Smooth muscle cell of the pulmonary artery (primary cell): ENCODE results near the gene SLC26A1. TPM values are rescaled to one million over a fixed set of nuclear protein-coding genes. Genes with fewer than 3 reads are reported as not detected.

Experiments used
- total RNA-seq: library from RNA; depleted of rRNA; stranded (reverse); fragments of >200 nt; gene quantifications from 2 replicates; pipeline ENCODE4 v1.2.3, GENCODE V29; 2014

The SLC26A1 gene, protein sequence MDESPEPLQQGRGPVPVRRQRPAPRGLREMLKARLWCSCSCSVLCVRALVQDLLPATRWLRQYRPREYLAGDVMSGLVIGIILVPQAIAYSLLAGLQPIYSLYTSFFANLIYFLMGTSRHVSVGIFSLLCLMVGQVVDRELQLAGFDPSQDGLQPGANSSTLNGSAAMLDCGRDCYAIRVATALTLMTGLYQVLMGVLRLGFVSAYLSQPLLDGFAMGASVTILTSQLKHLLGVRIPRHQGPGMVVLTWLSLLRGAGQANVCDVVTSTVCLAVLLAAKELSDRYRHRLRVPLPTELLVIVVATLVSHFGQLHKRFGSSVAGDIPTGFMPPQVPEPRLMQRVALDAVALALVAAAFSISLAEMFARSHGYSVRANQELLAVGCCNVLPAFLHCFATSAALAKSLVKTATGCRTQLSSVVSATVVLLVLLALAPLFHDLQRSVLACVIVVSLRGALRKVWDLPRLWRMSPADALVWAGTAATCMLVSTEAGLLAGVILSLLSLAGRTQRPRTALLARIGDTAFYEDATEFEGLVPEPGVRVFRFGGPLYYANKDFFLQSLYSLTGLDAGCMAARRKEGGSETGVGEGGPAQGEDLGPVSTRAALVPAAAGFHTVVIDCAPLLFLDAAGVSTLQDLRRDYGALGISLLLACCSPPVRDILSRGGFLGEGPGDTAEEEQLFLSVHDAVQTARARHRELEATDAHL
- total RNA-seq = 0.13 and 0.30 TPM in 2 replicates

GRCh38 chr4:993111-994029, at the start of gene SLC26A1:
SLC26A1 (minus strand) TSS chr4:993404; CDS start chr4:991703, 1,701 bp downstream.

GRCh38 chr4:1011022-1011665, 17.9 kb upstream of the SLC26A1 start, which contains the start of gene FGFRL1:
FGFRL1 (plus strand) TSS chr4:1011626; CDS start chr4:1012486, 860 bp downstream.

DNA sequence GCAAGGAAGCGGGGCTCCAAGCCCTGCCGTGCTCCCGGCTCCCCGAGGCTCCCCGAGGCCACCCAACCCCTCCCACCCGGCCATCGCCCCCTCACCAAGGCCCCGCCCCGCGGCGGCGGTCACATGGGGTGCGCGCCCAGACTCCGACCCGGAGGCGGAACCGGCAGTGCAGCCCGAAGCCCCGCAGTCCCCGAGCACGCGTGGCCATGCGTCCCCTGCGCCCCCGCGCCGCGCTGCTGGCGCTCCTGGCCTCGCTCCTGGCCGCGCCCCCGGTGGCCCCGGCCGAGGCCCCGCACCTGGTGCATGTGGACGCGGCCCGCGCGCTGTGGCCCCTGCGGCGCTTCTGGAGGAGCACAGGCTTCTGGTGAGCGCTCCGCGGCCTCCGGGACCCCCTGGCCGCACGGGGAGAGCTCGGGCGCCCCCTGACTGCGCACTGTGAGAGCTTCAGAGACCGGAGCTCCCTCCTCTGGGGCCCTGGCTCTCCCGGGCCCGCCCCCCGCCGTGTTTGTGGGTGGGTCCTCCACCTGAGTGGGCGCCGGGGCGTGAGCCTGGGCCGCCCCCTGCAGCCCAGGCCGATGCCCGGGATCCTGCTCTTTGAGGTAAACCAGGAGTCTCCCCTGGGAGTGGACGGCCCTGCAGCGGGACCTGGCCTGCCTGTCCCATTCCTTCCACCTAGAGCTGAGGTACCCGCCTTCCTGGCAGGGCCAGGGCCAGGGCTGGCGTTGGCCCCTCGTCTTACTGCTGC, 6.2 kb downstream of the SLC26A1 start, which contains the start of gene IDUA:
TSS of gene IDUA (plus strand) at position 166 of the 745 bp plus-strand sequence. CDS start at position 207, 41 bp downstream.

DNA sequence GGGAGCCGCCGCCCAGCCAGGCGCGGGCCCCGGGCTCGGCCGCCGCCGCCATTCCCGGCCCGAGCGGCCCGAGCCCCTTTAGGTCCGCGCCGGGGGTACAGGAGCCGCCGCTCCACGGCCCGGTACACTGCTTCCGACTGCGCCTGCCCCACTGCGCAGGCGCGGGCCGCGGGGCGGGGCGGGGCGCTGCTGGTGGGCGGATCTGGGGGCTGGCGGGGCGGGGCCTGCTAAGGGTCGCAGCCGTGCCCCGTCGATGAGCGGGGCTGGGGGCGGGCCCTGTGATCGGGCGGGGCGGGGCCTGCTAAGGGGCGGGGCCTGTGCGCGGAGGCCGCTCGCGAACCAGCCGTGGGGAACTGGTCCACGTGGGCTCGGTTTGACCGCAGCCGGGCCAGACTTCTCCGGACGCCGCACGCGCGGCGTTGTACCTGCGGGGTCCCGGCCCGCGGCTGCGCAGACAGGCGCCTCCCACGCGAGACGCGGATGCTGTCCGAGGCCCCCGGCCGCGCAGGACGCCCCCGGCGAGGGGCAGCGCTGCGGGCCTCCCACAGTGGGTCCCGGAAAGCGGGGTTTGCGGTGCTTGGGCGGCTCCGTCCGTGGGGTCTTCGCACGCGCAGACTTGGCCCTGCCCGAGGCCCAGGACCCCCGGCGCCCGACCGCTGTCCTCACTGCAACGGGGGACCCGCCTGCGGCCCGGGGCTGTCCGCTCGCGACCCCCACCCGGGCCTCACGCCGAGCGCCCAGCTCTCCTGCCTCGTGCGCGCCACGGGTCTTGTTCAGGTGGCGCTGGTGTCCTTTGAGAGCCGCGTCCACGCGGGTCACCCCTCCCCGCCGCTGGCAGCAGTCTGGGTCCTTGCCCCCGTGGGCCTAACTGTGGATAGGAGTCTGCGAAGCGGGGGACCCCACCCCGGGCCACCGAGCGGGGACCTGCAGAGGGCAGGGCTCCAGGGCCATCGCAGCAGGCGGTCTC, 19.5 kb downstream of the SLC26A1 start, which contains the start of gene DGKQ:
TSS of gene DGKQ (minus strand) at position 139 of the 967 bp plus-strand sequence. CDS start at position 52, 87 bp downstream.

Other genes with a start within 250 kb of the SLC26A1 start
- not detected in 2 replicates for gene CPLX1, start 167.3 kb downstream of the SLC26A1 start, total RNA-seq
- gene GAK, start 61.1 kb downstream of the SLC26A1 start, total RNA-seq = 60.1 and 76.6 TPM in 2 replicates
- 23.7 and 26.1 TPM in 2 replicates for gene TMEM175, start 60.9 kb downstream of the SLC26A1 start, total RNA-seq
- 15.3 and 31.5 TPM in 2 replicates for gene DGKQ, start 19.8 kb downstream of the SLC26A1 start, total RNA-seq
- 16.9 and 46.4 TPM in 2 replicates for gene IDUA, start 6.4 kb downstream of the SLC26A1 start, total RNA-seq
- 29.3 and 97.7 TPM in 2 replicates for gene FGFRL1, start 18.2 kb upstream of the SLC26A1 start, total RNA-seq
- 2.5 and 15.3 TPM in 2 replicates for gene RNF212, start 120.2 kb upstream of the SLC26A1 start, total RNA-seq
- gene SPON2, start 179.2 kb upstream of the SLC26A1 start, total RNA-seq = 5.5 and 7.2 TPM in 2 replicates